GM12801 (cell line): ENCODE measurements around the gene INPP5A.

Source experiments
- CTCF ChIP-seq: IDR thresholded peaks from one replicate; pipeline ENCODE4 v1.5.1; 2011; ENCODE audit warnings: control low read depth; ENCODE audit not compliant: insufficient read length; ENCODE audit errors: extremely low read depth

INPP5A gene

GRCh38 chr10:132817701-132818211 is 280.2 kb downstream of the INPP5A start:
- no peak for TF ChIP-seq CTCF

- no peak for TF ChIP-seq CTCF
Observed at GRCh38 chr10:132820056-132820455, 282.5 kb downstream of the INPP5A start.

GRCh38 chr10:132826524-132827422 is 289.2 kb downstream of the INPP5A start:
- TF ChIP-seq CTCF, result no peak

GRCh38 chr10:132827423-132827789 is 289.8 kb downstream of the INPP5A start:
- TF ChIP-seq CTCF, result no peak

GRCh38 chr10:132827861-132828539 is 290.4 kb downstream of the INPP5A start:
- TF ChIP-seq CTCF, result no peak

GRCh38 chr10:132828681-132829080 is 291.1 kb downstream of the INPP5A start:
- no peak for TF ChIP-seq CTCF

- no peak for TF ChIP-seq CTCF
Observed at GRCh38 chr10:132829403-132829802, 291.8 kb downstream of the INPP5A start.
